Activated T-helper 1 cell treated with anti-CD3 and anti-CD28 coated beads, Interleukin-12 subunit alpha, Interleukin-12 subunit beta, Interleukin-2, Interleukin-4 antibody, amounts not matched to agents 30 ng/mL and 10 ng/mL and 1 ng/mL, durations not matched to agents 14 hours and 24 hours and 36 hours (primary cell): ENCODE measurements around the gene CYP1B1. TPM values are rescaled to one million over a fixed set of nuclear protein-coding genes. Genes with fewer than 3 reads are reported as not detected.

ENCODE experiments used
- DNase-seq: peaks from one replicate; pipeline ENCODE4 v3.0.0; 2021; ENCODE audit warnings: low spot score
- H3K27ac Mint-ChIP-seq: one replicate; pipeline ENCODE4 v1.8.0; 2021; ENCODE audit warnings: mild to moderate bottlenecking, mixed read lengths
- H3K27me3 Mint-ChIP-seq: one replicate; pipeline ENCODE4 v1.8.0; 2022; ENCODE audit warnings: mild to moderate bottlenecking, moderate library complexity, mixed read lengths; ENCODE audit not compliant: insufficient read depth
- H3K36me3 Mint-ChIP-seq: one replicate; pipeline ENCODE4 v1.8.0; 2021; ENCODE audit warnings: low read depth, mixed read lengths
- H3K4me1 Mint-ChIP-seq: one replicate; pipeline ENCODE4 v1.8.0; 2021; ENCODE audit warnings: low read depth, mixed read lengths
- H3K4me3 Mint-ChIP-seq: one replicate; pipeline ENCODE4 v1.8.0; 2021; ENCODE audit warnings: mild to moderate bottlenecking, moderate library complexity, mixed read lengths
- H3K9me3 Mint-ChIP-seq: one replicate; pipeline ENCODE4 v1.8.0; 2021; ENCODE audit warnings: mixed read lengths
- intact Hi-C: fragments of 100-400 bp; cut with micrococcal nuclease; formaldehyde crosslinking; loops from one replicate; pipeline ENCODE4 v1.15.1; 2024
- total RNA-seq: library from RNA; stranded (reverse); gene quantifications from 2 replicates; pipeline ENCODE4 v1.2.3, GENCODE V29; 2022

The CYP1B1 gene
- total RNA-seq, 1 donor from 2014 or later, result 14.7 TPM

DNA sequence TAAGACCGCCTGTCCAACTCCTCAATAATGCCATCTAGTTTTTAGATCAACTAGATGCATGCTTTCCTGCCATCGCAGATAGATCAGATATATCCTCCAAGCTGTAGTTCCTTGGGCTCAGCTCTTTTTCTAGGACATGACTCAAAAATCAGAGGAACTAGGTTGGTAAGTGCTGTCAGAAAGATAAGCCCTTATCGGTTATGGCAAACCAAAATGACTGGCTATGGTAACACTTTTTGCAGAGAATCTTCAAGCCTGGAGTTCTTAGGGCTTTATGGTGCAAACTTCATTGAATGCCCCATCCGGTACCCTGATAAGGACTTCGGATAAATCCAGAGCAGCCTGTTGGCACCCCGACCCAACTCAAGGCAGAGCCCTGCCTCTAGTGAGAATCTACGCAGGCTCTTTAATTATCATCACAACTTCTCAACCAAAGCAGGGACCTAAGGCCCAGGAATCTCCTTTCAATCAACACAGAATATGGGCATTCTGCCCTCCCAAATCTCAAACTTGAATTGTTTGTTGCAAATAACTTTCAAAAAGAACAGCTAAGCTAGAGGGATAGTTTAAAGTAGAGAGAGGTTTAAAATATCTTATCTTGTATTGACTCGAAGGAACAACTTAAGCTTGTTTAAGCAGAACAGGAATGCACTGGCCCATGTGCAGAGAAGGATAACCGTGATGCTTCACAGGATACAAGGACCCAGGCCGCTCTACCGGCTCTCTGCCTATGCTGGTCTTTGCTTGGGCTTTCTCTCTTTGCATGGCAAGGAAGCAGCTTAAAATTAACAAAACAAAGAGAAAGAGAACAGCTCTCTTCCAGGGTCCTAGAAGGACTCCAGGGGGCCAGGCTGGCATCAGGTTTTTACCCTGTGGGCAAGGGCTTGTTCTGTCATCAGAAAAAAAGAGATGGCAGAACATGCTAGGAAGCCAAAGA, 3.4 kb upstream of the CYP1B1 start:
- H3K9me3 Mint-ChIP-seq, result no peaks in the 10 kb centered on the region
- no peak overlapping the region for H3K27ac Mint-ChIP-seq
- H3K4me3 Mint-ChIP-seq, result no peak overlapping the region
- no peak for DNase-seq
- intact Hi-C loops, result loop anchor here (10.0 kb wide), 2 partner anchors 155 to 405 kb away; partner anchors contain the start of genes CDC42EP3 and RMDN2
- H3K36me3 Mint-ChIP-seq, result peaks cover 5% of the 10 kb centered on the region
- H3K4me1 Mint-ChIP-seq, result peaks cover 38% of the 10 kb centered on the region
- H3K27me3 Mint-ChIP-seq, result peaks cover 22% of the 10 kb centered on the region

DNA sequence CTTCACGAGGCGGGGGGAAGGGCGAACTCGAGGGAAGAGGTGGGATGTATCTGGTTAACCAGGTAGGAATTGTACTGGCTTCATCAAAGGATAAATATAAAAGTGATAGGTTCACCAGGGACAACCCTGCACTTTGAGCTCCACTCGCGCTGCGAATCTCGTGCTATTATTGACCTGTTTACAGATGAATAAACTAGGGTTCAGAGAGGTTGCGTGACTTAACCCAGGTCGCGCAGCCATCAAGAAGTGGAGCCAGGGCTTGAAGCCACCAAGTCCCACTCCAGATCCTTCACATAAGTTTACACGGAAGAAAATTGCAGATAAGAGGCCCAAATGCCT, 1.4 kb upstream of the CYP1B1 start:
- intact Hi-C loops, result loop anchor here (2.0 to 10.0 kb wide), 7 partner anchors 29 to 403 kb away; partner anchors contain the start of genes ATL2, CDC42EP3 and RMDN2
- Mint-ChIP-seq H3K4me3 (peak overlapping the region; percentile 80), H3K27me3 (peaks cover 37% of the 10 kb centered on the region), H3K9me3 (no peaks in the 10 kb centered on the region), H3K27ac (peak overlapping the region; percentile 84), H3K36me3 (peaks cover 15% of the 10 kb centered on the region), H3K4me1 (peaks cover 51% of the 10 kb centered on the region)
- DNase-seq, result no peak

DNA sequence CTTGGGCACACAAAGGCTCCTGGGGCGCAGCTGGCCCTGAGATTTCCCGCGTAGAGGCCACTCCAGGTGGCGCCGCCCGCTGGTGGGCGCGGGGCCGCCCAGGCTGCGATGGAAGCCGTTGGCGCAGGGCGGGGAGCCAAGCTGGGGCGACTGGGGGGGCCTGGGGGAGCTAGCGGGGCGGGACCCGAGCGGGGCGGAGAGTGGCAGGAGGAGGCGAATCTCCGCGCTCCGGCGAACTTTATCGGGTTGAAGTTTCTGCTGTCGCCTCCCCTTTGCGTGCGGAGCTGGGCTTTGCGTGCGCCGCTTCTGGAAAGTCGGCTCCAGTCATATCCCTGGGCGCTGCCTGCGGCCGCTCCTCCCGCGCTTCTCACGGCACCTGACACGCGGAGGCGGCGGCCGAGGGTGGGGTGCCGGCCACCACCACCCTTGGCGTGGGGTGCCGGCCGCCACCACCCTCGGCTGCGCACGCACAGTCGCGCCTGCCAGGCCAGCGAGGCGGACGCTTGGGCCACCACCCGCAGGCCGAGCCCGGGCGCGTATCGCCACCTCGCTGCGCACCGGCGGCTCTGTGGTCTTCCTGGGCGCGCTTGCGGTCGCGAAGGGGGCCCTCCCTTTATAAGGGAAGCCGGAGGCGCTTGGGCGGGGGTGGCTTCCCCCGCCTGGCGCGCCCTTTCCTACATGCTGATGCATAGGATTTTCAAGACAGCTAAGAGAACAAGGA, 919 bp upstream of the CYP1B1 start:
- intact Hi-C loops, result loop anchor here (1.0 to 10.0 kb wide), 11 partner anchors 19 to 402 kb away; partner anchors contain the start of genes ATL2, CDC42EP3 and RMDN2

DNA sequence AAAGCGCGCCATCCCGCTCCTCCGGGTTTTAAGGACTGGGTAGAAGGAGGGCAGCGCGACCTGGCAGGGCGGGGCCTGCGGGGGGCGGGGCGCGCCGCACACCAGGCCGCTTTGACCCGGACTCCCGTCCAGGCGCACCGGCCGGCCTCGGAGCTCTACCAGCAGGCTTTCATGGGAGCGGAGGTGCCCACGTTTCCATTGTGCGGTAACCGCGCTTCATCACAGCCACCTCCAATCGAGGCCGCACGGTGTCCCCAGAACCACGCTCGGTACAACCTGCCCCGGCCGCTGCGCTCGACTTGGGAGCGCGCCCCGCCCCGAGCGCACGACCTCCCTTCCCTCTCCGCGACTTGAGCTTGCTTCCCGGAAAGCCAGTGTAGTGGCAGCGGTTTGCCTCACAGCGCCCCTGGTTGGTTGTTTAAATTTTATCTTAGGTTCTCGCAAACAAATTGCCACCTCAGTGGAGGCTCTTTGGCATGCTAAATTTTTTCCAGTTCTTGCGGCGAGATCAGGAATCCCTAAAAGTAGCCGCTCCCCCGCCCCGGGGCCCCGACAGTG, 280 bp upstream of the CYP1B1 start:
- peak overlapping the region; percentile 74 for H3K27ac Mint-ChIP-seq
- peaks cover 15% of the 10 kb centered on the region for H3K36me3 Mint-ChIP-seq
- peaks cover 51% of the 10 kb centered on the region for H3K4me1 Mint-ChIP-seq
- H3K27me3 Mint-ChIP-seq, result peaks cover 38% of the 10 kb centered on the region
- DNase-seq, result peak; percentile 43
- intact Hi-C loops, result loop anchor here (1.0 to 10.0 kb wide), 11 partner anchors 20 to 401 kb away; partner anchors contain the start of genes ATL2, CDC42EP3 and RMDN2
- H3K4me3 Mint-ChIP-seq, result peak overlapping the region; percentile 71
- H3K9me3 Mint-ChIP-seq, result no peaks in the 10 kb centered on the region

More for the DNA sequence above, 919 bp upstream of the CYP1B1 start:
- peak; percentile 63 for DNase-seq
- Mint-ChIP-seq H3K36me3 (peaks cover 15% of the 10 kb centered on the region), H3K27me3 (peaks cover 38% of the 10 kb centered on the region), H3K4me3 (peak overlapping the region; percentile 80), H3K4me1 (peaks cover 51% of the 10 kb centered on the region), H3K27ac (peak overlapping the region; percentile 84), H3K9me3 (no peaks in the 10 kb centered on the region)

DNA sequence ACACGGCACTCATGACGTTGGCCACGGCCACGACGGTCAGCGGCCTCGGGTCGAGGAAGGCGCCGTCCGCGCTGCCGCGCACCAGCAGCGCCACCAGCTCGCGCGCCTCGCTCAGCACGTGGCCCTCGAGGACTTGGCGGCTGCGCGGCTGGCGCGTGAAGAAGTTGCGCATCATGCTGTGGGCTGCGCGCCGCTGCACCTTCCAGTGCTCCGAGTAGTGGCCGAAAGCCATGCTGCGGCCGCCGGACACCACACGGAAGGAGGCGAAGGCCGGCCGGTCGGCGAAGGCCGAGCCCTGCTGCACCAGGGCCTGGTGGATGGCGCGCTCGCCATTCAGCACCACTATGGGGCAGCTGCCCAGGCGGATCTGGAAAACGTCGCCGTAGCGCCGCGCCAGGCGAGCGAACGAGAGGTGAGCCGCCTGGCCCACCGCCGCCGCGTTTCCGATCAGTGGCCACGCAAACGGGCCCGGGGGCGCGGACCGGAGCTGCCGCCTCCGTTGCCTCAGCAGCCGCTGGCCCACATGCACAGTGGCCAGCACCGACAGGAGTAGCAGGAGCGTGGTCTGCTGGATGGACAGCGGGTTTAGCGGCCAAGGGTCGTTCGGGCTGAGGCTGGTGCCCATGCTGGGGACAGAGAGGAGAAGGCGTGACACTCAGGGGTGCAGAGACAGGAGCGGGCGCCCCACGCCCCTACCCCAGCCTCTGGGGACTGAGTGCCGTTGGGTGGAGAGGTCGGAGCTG, 1.0 kb downstream of the CYP1B1 start:
- H3K27ac Mint-ChIP-seq, result peak overlapping the region; percentile 68

DNA sequence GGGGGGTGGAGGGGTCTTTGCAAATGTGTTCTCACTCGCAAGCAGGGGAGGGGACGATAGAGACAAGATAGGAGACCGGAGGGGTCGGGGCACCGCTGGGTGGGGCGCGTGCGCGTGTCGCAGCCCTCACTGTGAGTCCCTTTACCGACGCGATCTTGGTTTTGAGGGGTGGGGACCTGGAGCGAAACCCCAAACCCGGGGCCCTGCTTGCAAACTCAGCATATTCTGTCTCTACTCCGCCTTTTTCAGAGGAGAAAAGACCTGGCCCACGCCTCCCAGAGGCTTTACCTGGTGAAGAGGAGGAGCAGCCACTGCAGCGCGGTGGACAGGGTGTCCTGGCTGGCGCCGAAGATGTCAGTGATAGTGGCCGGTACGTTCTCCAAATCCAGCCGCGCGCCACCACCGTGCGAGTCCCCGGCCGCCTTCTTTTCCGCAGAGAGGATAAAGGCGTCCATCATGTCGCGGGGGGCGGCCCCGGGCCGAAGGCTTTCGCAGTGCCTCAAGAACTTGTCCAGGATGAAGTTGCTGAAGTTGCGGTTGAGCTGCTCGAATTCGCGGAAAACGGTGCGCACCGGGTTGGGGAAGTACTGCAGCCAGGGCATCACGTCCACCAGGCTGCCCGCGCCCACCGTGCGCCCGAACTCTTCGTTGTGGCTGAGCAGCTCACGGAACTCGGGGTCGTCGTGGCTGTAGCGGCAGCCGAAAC, 1.7 kb downstream of the CYP1B1 start:
- Mint-ChIP-seq H3K27ac (peak overlapping the region; percentile 69), H3K9me3 (no peaks in the 10 kb centered on the region), H3K4me3 (peak overlapping the region; percentile 71), H3K36me3 (peaks cover 17% of the 10 kb centered on the region), H3K4me1 (peaks cover 36% of the 10 kb centered on the region), H3K27me3 (peaks cover 31% of the 10 kb centered on the region)
- DNase-seq, result no peak
- intact Hi-C loops, result loop anchor here (10.0 kb wide), 2 partner anchors 149 to 399 kb away; partner anchors contain the start of genes CDC42EP3 and RMDN2

More for the DNA sequence above, 1.0 kb downstream of the CYP1B1 start:
- intact Hi-C loops, result loop anchor here (10.0 kb wide), 2 partner anchors 150 to 400 kb away; partner anchors contain the start of genes CDC42EP3 and RMDN2
- Mint-ChIP-seq H3K4me3 (peak overlapping the region; percentile 71), H3K36me3 (peaks cover 17% of the 10 kb centered on the region), H3K9me3 (no peaks in the 10 kb centered on the region), H3K4me1 (peaks cover 43% of the 10 kb centered on the region), H3K27me3 (peaks cover 38% of the 10 kb centered on the region)
- DNase-seq, result no peak

DNA sequence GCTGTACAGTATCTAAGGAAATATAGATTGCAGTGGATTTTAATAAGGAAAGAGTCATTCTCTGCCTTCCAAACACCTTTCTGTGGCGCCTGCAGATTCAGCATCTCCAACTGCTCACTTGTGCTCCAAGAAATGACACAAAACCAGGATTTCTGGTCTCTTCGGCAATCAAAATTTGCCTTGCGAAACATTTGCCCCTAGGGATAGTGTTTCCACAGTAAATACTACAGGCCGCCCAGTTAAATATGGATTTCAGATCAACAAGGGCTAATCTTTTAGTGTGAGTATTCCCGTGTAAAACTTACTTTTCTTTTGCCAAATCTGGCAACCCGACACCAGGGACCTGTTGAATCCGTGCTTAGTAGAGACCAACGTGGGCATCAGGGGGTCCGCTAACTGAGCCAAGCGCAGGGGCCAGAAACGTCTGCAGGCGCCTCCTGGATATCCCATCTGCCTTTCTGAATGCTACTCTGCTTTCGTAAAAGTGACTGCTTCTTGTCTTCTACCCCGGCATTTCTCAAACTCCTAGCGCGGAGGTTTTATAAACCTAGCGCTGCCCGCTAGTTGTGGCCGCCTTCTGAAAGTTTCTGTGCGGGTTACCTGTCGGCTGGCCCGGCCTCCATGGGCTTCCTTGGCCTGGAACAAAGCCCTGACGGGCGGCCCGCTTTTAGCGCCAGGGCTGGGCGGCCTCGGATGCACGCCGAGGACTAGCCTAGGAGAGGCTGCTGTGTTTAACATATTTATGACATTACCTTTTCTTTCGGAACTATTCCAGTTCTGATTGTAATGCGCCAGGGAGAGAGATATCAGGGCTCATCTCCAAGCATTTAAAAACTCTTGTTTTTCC, 2.5 kb downstream of the CYP1B1 start:
- Mint-ChIP-seq H3K4me3 (peak overlapping the region; percentile 71), H3K4me1 (peaks cover 28% of the 10 kb centered on the region), H3K9me3 (no peaks in the 10 kb centered on the region), H3K27ac (peak overlapping the region; percentile 69), H3K27me3 (peaks cover 31% of the 10 kb centered on the region), H3K36me3 (peaks cover 20% of the 10 kb centered on the region)
- no peak for DNase-seq
- intact Hi-C loops, result loop anchor here (1.0 to 10.0 kb wide), 3 partner anchors 35 to 399 kb away; partner anchors contain the start of genes CDC42EP3 and RMDN2

DNA sequence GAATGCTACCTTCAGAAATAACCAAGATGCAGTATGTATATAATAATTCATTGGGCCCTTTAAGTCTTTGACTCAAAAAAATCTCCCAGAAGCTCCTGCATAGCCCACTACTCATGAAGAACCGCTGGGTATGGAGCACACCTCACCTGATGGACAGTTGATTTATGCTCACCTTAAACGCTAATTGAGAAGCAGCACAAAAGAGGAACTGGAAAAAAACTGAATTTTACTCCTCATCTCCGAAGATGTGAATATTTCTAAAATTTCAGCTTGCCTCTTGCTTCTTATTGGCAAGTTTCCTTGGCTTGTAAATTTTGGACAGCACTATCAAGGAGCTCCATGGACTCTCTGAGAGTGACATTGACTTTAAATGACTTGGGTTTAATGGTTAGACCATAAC, 5.5 kb downstream of the CYP1B1 start:
- H3K9me3 Mint-ChIP-seq, result no peaks in the 10 kb centered on the region
- no peak overlapping the region for H3K27ac Mint-ChIP-seq
- no peak overlapping the region for H3K4me3 Mint-ChIP-seq
- DNase-seq, result no peak
- H3K36me3 Mint-ChIP-seq, result peaks cover 15% of the 10 kb centered on the region
- peaks cover 14% of the 10 kb centered on the region for H3K4me1 Mint-ChIP-seq
- intact Hi-C loops, result loop anchor here (10.0 kb wide), 2 partner anchors 146 to 396 kb away; partner anchors contain the start of genes CDC42EP3 and RMDN2
- H3K27me3 Mint-ChIP-seq, result peaks cover 23% of the 10 kb centered on the region

DNA sequence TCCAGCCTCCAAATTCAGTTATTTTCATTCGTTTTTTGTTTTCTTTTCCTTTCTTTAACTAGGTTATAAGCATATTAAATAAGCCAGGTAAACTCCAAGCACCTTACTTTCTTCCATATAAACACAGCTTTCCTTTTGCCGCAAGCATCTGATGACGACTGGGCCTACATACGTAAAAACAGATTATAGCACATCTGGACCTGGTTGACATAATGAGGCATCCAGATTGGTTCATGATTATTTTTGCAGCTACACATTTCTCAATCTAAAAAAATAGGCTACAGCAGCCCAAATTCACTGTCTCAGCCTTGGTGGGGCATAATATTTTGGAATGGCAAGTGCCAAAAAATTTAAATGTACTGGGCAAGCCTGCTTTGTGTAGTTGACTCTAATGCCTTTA, 7.7 kb downstream of the CYP1B1 start:
- Mint-ChIP-seq H3K9me3 (no peaks in the 10 kb centered on the region), H3K27ac (no peak overlapping the region), H3K4me1 (peaks cover 2% of the 10 kb centered on the region), H3K36me3 (peaks cover 6% of the 10 kb centered on the region), H3K27me3 (peaks cover 9% of the 10 kb centered on the region), H3K4me3 (no peak overlapping the region)
- intact Hi-C loops, result no loop called here
- no peak for DNase-seq

DNA sequence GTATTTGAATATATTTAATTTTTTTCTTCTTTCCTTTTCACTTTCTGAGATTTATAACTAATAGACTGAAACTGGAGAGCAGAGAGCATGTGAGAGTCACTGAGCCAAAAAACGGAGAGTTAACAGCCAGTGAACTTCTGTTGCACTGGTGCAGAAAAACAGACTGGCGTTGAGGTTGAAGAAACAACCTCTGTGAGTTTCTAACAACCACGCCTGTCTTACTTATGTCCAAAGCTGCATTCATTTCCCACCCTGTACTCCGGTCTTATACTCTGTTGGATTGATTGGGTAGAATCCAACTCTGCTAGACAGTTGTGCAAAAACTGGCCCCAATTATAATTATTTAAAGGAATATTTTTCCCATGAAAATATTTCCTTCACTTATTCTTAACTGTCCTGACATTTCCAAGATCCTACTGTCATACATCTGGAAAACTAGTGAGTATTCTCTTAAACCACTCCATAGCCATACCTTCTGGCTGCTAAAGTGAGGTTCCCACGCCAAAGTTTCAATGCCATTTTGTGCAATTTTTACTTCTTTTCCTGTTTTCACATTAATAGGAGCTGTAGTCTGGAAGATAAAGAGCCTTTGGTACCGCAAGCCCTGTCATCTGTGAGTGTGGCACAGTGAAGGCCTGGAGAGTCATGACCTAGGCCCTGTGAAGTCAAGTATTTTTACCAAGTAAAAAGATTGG, 9.4 kb downstream of the CYP1B1 start:
- Mint-ChIP-seq H3K27ac (no peak overlapping the region), H3K4me3 (no peak overlapping the region), H3K9me3 (no peaks in the 10 kb centered on the region), H3K36me3 (peaks cover 5% of the 10 kb centered on the region), H3K4me1 (no peaks in the 10 kb centered on the region), H3K27me3 (no peaks in the 10 kb centered on the region)
- intact Hi-C loops, result no loop called here
- DNase-seq, result no peak
